MCF 10A (cell line): ENCODE results near the gene IL17RA. TPM values are rescaled to one million over a fixed set of nuclear protein-coding genes. Genes with fewer than 3 reads are reported as not detected.

Source experiments
- BruUV-seq: library from RNA; stranded (reverse); fragments of 400-500 nt; replicated peaks from 2 replicates; lab custom pipeline; 2021; lab: Mats Ljungman, UMichigan
- CTCF ChIA-PET: fragments of 300-600 bp; sonication (Branson Sonifier 250); formaldehyde crosslinking; extraction: SDS; loops from one replicate; lab custom pipeline; 2021; ENCODE audit warnings: antibody characterized with exemption, inconsistent platforms; lab: Yijun Ruan, JAX
- POLR2A ChIA-PET: fragments of 300-600, 350-650 bp; sonication (Branson Sonifier 250); formaldehyde crosslinking; extraction: SDS; loops from one replicate; lab custom pipeline; 2020; ENCODE audit warnings: antibody characterized with exemption, inconsistent platforms; lab: Yijun Ruan, JAX
- DNase-seq: peaks from one replicate; pipeline ENCODE4 v3.0.0-alpha.2; 2018; ENCODE audit not compliant: unreplicated experiment
- H3K27ac Mint-ChIP-seq: one replicate; pipeline ENCODE4 v1.8.0; 2022; ENCODE audit warnings: mild to moderate bottlenecking, low read depth, mixed read lengths; ENCODE audit not compliant: unreplicated experiment
- H3K27me3 Mint-ChIP-seq: one replicate; pipeline ENCODE4 v1.8.0; 2022; ENCODE audit warnings: mixed read lengths; ENCODE audit not compliant: insufficient read depth, unreplicated experiment
- H3K36me3 Mint-ChIP-seq: one replicate; pipeline ENCODE4 v1.8.0; 2022; ENCODE audit warnings: mild to moderate bottlenecking, moderate library complexity, mixed read lengths; ENCODE audit not compliant: insufficient read depth, unreplicated experiment
- H3K4me1 Mint-ChIP-seq: one replicate; pipeline ENCODE4 v1.8.0; 2022; ENCODE audit warnings: mixed read lengths; ENCODE audit not compliant: insufficient read depth, unreplicated experiment
- H3K4me3 Mint-ChIP-seq: one replicate; pipeline ENCODE4 v1.8.0; 2022; ENCODE audit warnings: mild to moderate bottlenecking, moderate library complexity, mixed read lengths; ENCODE audit not compliant: unreplicated experiment
- H3K9me3 Mint-ChIP-seq: one replicate; pipeline ENCODE4 v1.8.0; 2022; ENCODE audit warnings: mixed read lengths; ENCODE audit not compliant: unreplicated experiment
- CTCF ChIP-seq: fragments of 200-600 bp; IDR thresholded peaks from one replicate; pipeline ENCODE4 v1.8.0; 2022; ENCODE audit warnings: antibody characterized with exemption, mild to moderate bottlenecking; ENCODE audit not compliant: unreplicated experiment
- intact Hi-C: fragments of 100-400 bp; cut with micrococcal nuclease; formaldehyde crosslinking; loops from 2 replicates; pipeline ENCODE4 v1.14.1; 2022
- total RNA-seq: library from RNA; stranded (reverse); gene quantifications from 2 replicates; pipeline ENCODE4 v1.2.3, GENCODE V29; 2022

IL17RA gene
- total RNA-seq, 1 experiment from 2014 or later = 11.5 TPM

- Mint-ChIP-seq H3K27me3 (no peaks in the 10 kb centered on the region), H3K4me3 (no peak overlapping the region), H3K4me1 (no peaks in the 10 kb centered on the region), H3K36me3 (peaks cover 46% of the 10 kb centered on the region), H3K9me3 (no peaks in the 10 kb centered on the region), H3K27ac (no peak overlapping the region)
- no TSS peak for BruUV-seq
- ChIA-PET CTCF (no interaction called here), POLR2A (interaction anchor here (0.7 to 1.6 kb wide), 2 partner anchors 32 to 52 kb away, joined by 3 read pairs; no protein-coding TSS in a partner anchor)
- TF ChIP-seq CTCF = no peak
- intact Hi-C loops = no loop called here
- no peak for DNase-seq
Measured at GRCh38 chr22:17106161-17106784, 21.5 kb downstream of the IL17RA start.

DNA sequence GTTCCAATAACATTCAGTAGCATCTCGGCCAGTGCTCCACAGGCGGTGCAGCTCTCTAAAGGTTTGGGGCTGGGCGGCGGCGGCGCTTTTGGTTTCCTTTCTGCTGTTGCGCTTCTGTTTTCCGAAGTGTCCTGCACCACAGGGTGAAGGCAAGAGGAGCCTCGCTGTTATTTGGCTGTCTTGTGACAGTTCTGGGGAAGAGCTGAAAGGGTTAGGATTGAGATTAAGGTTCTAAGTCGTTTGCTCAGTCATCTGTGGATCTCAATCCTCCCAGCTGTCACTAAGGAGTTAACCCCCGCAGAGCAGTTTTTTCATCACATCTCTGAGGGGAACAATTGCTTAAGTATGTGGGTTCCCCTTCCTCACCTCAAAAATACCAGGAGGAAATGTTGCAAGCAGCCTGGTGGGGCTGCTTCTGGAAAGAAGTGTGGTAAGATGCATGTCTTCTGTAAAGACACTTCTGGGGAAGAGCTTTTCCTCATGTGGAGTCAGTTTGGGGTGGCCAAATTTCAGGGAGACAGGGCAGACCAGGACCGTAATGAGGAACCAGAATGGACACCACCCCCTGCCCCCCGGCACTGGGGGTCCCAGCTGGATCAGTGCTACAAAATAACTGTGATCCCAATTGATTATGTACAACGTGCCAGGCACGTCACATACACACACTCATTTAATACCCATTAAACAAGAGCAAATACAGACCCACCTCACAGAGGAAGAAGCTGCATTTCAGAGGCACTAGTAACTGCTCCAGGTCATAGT is 22.2 kb downstream of the IL17RA start:
- POLR2A ChIA-PET = interaction anchor here (0.7 kb wide), 2 partner anchors 32 to 431 kb away, joined by 3 read pairs; no protein-coding TSS in a partner anchor
- intact Hi-C loops = no loop called here

DNA sequence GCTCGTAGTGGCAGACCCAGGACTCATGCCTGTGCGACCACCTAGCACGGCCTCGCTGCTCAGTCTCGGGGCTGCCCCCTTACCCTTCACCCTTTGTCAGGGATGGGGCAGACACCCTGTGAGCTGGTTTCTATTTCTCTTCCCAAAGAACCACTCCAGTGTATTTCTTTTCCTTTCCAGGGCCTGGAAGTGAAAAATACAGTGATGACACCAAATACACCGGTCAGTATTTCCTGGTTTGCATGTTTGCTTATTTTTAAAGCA is 22.7 kb downstream of the IL17RA start:
- CTCF ChIA-PET = interaction anchor here (0.5 to 1.1 kb wide), 2 partner anchors 44 to 47 kb away, joined by 3 read pairs; no protein-coding TSS in a partner anchor
- no peak for TF ChIP-seq CTCF
- no TSS peak for BruUV-seq
- Mint-ChIP-seq H3K36me3 (peaks cover 35% of the 10 kb centered on the region), H3K4me3 (no peak overlapping the region), H3K27me3 (no peaks in the 10 kb centered on the region), H3K9me3 (no peaks in the 10 kb centered on the region), H3K27ac (no peak overlapping the region), H3K4me1 (no peaks in the 10 kb centered on the region)
- intact Hi-C loops = no loop called here
- POLR2A ChIA-PET = interaction anchor here (0.7 kb wide), 1 partner anchor 430 kb away, joined by 3 read pairs; no protein-coding TSS in a partner anchor
- no peak for DNase-seq

More for the DNA sequence above, 22.2 kb downstream of the IL17RA start:
- Mint-ChIP-seq H3K4me1 (no peaks in the 10 kb centered on the region), H3K4me3 (no peak overlapping the region), H3K9me3 (no peaks in the 10 kb centered on the region), H3K27me3 (no peaks in the 10 kb centered on the region), H3K27ac (no peak overlapping the region), H3K36me3 (peaks cover 40% of the 10 kb centered on the region)
- TF ChIP-seq CTCF = no peak
- DNase-seq = no peak
- CTCF ChIA-PET = interaction anchor here (0.5 to 1.1 kb wide), 2 partner anchors 44 to 46 kb away, joined by 3 read pairs; no protein-coding TSS in a partner anchor
- no TSS peak for BruUV-seq

DNA sequence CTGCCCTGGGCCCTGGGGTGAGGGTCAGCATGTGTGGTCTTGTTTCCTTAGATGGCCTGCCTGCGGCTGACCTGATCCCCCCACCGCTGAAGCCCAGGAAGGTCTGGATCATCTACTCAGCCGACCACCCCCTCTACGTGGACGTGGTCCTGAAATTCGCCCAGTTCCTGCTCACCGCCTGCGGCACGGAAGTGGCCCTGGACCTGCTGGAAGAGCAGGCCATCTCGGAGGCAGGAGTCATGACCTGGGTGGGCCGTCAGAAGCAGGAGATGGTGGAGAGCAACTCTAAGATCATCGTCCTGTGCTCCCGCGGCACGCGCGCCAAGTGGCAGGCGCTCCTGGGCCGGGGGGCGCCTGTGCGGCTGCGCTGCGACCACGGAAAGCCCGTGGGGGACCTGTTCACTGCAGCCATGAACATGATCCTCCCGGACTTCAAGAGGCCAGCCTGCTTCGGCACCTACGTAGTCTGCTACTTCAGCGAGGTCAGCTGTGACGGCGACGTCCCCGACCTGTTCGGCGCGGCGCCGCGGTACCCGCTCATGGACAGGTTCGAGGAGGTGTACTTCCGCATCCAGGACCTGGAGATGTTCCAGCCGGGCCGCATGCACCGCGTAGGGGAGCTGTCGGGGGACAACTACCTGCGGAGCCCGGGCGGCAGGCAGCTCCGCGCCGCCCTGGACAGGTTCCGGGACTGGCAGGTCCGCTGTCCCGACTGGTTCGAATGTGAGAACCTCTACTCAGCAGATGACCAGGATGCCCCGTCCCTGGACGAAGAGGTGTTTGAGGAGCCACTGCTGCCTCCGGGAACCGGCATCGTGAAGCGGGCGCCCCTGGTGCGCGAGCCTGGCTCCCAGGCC is 23.7 kb downstream of the IL17RA start:
- POLR2A ChIA-PET = no interaction called here
- CTCF ChIA-PET = interaction anchor here (1.1 kb wide), 1 partner anchor 45 kb away, joined by 3 read pairs; no protein-coding TSS in a partner anchor
- DNase-seq = no peak
- Mint-ChIP-seq H3K27ac (no peak overlapping the region), H3K27me3 (no peaks in the 10 kb centered on the region), H3K36me3 (peaks cover 31% of the 10 kb centered on the region), H3K4me3 (no peak overlapping the region), H3K9me3 (no peaks in the 10 kb centered on the region), H3K4me1 (no peaks in the 10 kb centered on the region)
- no peak for TF ChIP-seq CTCF
- BruUV-seq = no TSS peak
- intact Hi-C loops = no loop called here
